Measurements from ENCODE around the gene NR2F1-AS1. TPM values are rescaled to one million over a fixed set of nuclear protein-coding genes. Genes with fewer than 3 reads are reported as not detected.

Gene NR2F1-AS1
- total and polyA plus RNA-seq, 2 experiments from 2014 or later = 0.45 to 0.49 TPM

- H3K9me3 ChIP-seq (ENCODE audit: low read depth) = no peaks in the 10 kb centered on the region
- no peak overlapping the region for H3K27ac ChIP-seq
- H3K4me3 ChIP-seq = no peak overlapping the region
- TF ChIP-seq CTCF (IDR thresholded peaks at IDR 0.05; ENCODE audit: low read depth, low read length) = no peak
- H3K27me3 ChIP-seq = peaks cover 50% of the 10 kb centered on the region
- no peaks in the 10 kb centered on the region for H3K36me3 ChIP-seq
- DNase-seq (ENCODE audit: low read depth in 1 of 2, low spot score in 1 of 2) = no peak
- no peaks in the 10 kb centered on the region for H3K4me1 ChIP-seq (ENCODE audit: low read depth)
Measured at GRCh38 chr5:93427316-93427715, 153.7 kb downstream of the NR2F1-AS1 start.

GRCh38 chr5:93425096-93425495 is 155.9 kb downstream of the NR2F1-AS1 start:
- no peak overlapping the region for H3K27ac ChIP-seq
- no peaks in the 10 kb centered on the region for H3K9me3 ChIP-seq (ENCODE audit: low read depth)
- H3K4me1 ChIP-seq (ENCODE audit: low read depth) = no peaks in the 10 kb centered on the region

GRCh38 chr5:93423300-93423699 is 157.7 kb downstream of the NR2F1-AS1 start:
- no peaks in the 10 kb centered on the region for H3K4me1 ChIP-seq (ENCODE audit: low read depth)
- no peak for TF ChIP-seq CTCF (IDR thresholded peaks at IDR 0.05; ENCODE audit: low read depth, low read length)
- H3K9me3 ChIP-seq (ENCODE audit: low read depth) = no peaks in the 10 kb centered on the region
- no peaks in the 10 kb centered on the region for H3K36me3 ChIP-seq
- no peak for DNase-seq (ENCODE audit: low read depth in 1 of 2, low spot score in 1 of 2)
- H3K27me3 ChIP-seq = peaks cover 32% of the 10 kb centered on the region
- no peak overlapping the region for H3K4me3 ChIP-seq
- no peak overlapping the region for H3K27ac ChIP-seq

More at GRCh38 chr5:93425096-93425495, 155.9 kb downstream of the NR2F1-AS1 start:
- peaks cover 44% of the 10 kb centered on the region for H3K27me3 ChIP-seq
- TF ChIP-seq CTCF (IDR thresholded peaks at IDR 0.05; ENCODE audit: low read depth, low read length) = no peak
- H3K4me3 ChIP-seq = no peak overlapping the region
- DNase-seq (ENCODE audit: low read depth in 1 of 2, low spot score in 1 of 2) = no peak
- H3K36me3 ChIP-seq = no peaks in the 10 kb centered on the region

GRCh38 chr5:93422652-93423280 is 158.3 kb downstream of the NR2F1-AS1 start:
- TF ChIP-seq CTCF (IDR thresholded peaks at IDR 0.05; ENCODE audit: low read depth, low read length) = no peak
- no peaks in the 10 kb centered on the region for H3K36me3 ChIP-seq
- H3K9me3 ChIP-seq (ENCODE audit: low read depth) = no peaks in the 10 kb centered on the region
- no peak overlapping the region for H3K4me3 ChIP-seq
- no peak for DNase-seq (ENCODE audit: low read depth in 1 of 2, low spot score in 1 of 2)
- no peaks in the 10 kb centered on the region for H3K4me1 ChIP-seq (ENCODE audit: low read depth)
- peaks cover 32% of the 10 kb centered on the region for H3K27me3 ChIP-seq
- H3K27ac ChIP-seq = no peak overlapping the region

GRCh38 chr5:93421987-93422401 is 159.0 kb downstream of the NR2F1-AS1 start:
- no peak for DNase-seq (ENCODE audit: low read depth in 1 of 2, low spot score in 1 of 2)
- no peak overlapping the region for H3K27ac ChIP-seq
- H3K9me3 ChIP-seq (ENCODE audit: low read depth) = no peaks in the 10 kb centered on the region
- no peak for TF ChIP-seq CTCF (IDR thresholded peaks at IDR 0.05; ENCODE audit: low read depth, low read length)
- no peaks in the 10 kb centered on the region for H3K36me3 ChIP-seq
- H3K4me3 ChIP-seq = no peak overlapping the region
- peaks cover 27% of the 10 kb centered on the region for H3K27me3 ChIP-seq
- no peaks in the 10 kb centered on the region for H3K4me1 ChIP-seq (ENCODE audit: low read depth)

Data from cardiac muscle cell (in vitro differentiated cells and primary cell).